Measurements from ENCODE around the gene ABCC11. TPM values are rescaled to one million over a fixed set of nuclear protein-coding genes. Genes with fewer than 3 reads are reported as not detected.

Gene ABCC11
- total and polyA plus RNA-seq, 2 experiments from 2014 or later, result 0.10 TPM; not detected in 1

DNA sequence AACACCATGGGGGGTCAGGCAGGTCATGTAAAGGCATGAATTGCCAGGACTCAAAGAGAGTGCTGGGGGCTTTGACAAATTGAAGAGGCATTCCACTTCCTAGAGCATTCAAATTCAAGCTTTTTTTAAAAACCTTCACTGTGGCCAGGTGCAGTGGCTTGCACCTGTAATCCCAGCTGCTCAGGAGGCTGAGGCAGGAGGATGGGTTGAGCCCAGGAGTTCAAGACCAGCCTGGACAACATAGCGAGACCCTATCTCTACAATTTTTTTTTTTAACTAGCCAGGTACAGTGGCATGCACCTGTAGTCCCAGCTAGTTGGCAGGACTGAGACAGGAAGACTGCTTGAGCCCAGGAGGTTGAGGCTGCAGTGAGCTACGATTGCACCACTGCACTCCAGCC is 108.8 kb downstream of the ABCC11 start (continued):
- TF ChIP-seq, protein P1, sequence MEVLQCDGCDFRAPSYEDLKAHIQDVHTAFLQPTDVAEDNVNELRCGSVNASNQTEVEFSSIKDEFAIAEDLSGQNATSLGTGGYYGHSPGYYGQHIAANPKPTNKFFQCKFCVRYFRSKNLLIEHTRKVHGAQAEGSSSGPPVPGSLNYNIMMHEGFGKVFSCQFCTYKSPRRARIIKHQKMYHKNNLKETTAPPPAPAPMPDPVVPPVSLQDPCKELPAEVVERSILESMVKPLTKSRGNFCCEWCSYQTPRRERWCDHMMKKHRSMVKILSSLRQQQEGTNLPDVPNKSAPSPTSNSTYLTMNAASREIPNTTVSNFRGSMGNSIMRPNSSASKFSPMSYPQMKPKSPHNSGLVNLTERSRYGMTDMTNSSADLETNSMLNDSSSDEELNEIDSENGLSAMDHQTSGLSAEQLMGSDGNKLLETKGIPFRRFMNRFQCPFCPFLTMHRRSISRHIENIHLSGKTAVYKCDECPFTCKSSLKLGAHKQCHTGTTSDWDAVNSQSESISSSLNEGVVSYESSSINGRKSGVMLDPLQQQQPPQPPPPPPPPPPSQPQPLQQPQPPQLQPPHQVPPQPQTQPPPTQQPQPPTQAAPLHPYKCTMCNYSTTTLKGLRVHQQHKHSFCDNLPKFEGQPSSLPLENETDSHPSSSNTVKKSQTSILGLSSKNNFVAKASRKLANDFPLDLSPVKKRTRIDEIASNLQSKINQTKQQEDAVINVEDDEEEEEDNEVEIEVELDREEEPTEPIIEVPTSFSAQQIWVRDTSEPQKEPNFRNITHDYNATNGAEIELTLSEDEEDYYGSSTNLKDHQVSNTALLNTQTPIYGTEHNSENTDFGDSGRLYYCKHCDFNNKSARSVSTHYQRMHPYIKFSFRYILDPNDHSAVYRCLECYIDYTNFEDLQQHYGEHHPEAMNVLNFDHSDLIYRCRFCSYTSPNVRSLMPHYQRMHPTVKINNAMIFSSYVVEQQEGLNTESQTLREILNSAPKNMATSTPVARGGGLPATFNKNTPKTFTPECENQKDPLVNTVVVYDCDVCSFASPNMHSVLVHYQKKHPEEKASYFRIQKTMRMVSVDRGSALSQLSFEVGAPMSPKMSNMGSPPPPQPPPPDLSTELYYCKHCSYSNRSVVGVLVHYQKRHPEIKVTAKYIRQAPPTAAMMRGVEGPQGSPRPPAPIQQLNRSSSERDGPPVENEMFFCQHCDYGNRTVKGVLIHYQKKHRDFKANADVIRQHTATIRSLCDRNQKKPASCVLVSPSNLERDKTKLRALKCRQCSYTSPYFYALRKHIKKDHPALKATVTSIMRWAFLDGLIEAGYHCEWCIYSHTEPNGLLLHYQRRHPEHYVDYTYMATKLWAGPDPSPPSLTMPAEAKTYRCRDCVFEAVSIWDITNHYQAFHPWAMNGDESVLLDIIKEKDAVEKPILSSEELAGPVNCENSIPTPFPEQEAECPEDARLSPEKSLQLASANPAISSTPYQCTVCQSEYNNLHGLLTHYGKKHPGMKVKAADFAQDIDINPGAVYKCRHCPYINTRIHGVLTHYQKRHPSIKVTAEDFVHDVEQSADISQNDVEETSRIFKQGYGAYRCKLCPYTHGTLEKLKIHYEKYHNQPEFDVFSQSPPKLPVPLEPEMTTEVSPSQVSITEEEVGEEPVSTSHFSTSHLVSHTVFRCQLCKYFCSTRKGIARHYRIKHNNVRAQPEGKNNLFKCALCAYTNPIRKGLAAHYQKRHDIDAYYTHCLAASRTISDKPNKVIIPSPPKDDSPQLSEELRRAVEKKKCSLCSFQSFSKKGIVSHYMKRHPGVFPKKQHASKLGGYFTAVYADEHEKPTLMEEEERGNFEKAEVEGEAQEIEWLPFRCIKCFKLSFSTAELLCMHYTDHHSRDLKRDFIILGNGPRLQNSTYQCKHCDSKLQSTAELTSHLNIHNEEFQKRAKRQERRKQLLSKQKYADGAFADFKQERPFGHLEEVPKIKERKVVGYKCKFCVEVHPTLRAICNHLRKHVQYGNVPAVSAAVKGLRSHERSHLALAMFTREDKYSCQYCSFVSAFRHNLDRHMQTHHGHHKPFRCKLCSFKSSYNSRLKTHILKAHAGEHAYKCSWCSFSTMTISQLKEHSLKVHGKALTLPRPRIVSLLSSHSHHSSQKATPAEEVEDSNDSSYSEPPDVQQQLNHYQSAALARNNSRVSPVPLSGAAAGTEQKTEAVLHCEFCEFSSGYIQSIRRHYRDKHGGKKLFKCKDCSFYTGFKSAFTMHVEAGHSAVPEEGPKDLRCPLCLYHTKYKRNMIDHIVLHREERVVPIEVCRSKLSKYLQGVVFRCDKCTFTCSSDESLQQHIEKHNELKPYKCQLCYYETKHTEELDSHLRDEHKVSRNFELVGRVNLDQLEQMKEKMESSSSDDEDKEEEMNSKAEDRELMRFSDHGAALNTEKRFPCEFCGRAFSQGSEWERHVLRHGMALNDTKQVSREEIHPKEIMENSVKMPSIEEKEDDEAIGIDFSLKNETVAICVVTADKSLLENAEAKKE (CRISPR knock-in tag; IDR thresholded peaks at IDR 0.05), result no peak
- TF ChIP-seq STAT1 (IDR thresholded peaks at IDR 0.05; ENCODE audit: unreplicated experiment) (no peak), CREB1 (CRISPR knock-in tag; IDR thresholded peaks at IDR 0.05; ENCODE audit: low read depth) (no peak)

DNA sequence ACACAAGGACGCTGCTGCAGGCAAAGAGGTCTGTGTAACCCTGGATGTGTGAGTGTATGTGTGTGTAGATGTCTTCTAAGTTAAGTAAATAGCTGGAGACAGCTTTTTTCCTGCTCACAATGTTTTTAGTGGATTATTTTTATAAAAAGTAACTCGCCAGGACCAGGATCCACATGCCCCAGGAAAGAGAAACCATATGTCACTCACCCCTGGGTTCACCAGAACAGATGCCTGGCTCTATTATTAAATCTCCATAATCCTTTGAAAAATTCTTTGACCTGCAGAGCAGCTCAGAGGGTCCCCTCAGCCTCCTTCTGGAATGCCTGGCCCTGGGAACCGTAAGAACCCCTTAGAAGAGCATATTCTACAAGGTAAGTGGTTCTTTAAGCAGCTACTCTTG is 109.5 kb downstream of the ABCC11 start:
- TF ChIP-seq CREB1 (CRISPR knock-in tag; IDR thresholded peaks at IDR 0.05; ENCODE audit: low read depth) (no peak), JUNB (IDR thresholded peaks at IDR 0.05; ENCODE audit: unreplicated experiment) (no peak), EZH2 (IDR thresholded peaks at IDR 0.05; ENCODE audit: low read depth, unreplicated experiment) (no peak)
- TF ChIP-seq, protein P2, sequence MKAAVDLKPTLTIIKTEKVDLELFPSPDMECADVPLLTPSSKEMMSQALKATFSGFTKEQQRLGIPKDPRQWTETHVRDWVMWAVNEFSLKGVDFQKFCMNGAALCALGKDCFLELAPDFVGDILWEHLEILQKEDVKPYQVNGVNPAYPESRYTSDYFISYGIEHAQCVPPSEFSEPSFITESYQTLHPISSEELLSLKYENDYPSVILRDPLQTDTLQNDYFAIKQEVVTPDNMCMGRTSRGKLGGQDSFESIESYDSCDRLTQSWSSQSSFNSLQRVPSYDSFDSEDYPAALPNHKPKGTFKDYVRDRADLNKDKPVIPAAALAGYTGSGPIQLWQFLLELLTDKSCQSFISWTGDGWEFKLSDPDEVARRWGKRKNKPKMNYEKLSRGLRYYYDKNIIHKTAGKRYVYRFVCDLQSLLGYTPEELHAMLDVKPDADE (IDR thresholded peaks at IDR 0.05), result no peak
- TF ChIP-seq, protein P1 (CRISPR knock-in tag; IDR thresholded peaks at IDR 0.05), result no peak
- Mint-ChIP-seq H3K4me1 (0 out of 3 replicates have a peak, but pooled peaks cover 4% of the 10 kb centered on the region), H3K36me3 (ENCODE audit: low read depth) (no peaks in the 10 kb centered on the region), H3K9me3 (no peaks in the 10 kb centered on the region), H3K27me3 (ENCODE audit: insufficient read depth, low read depth, poor library complexity) (peaks cover 10% of the 10 kb centered on the region), H3K27ac (no peak overlapping the region), H3K4me3 (no peak overlapping the region)
- Histone ChIP-seq H3K36me3 (ENCODE audit: insufficient read depth) (no peaks in the 10 kb centered on the region), H3K4me3 (no peak overlapping the region), H4K20me1 (replicated peaks; ENCODE audit: insufficient read depth) (no peaks in the 10 kb centered on the region), H2AFZ (no peak overlapping the region), H3K4me2 (no peak overlapping the region), H3K79me2 (replicated peaks; ENCODE audit: insufficient read depth) (no peaks in the 10 kb centered on the region), H3K9me2 (ENCODE audit: insufficient read depth) (peaks cover 14% of the 10 kb centered on the region; the same call in 1 of the 2 replicates), H3F3A (replicated peaks; ENCODE audit: low read depth) (no peaks in the 10 kb centered on the region), H3K27me3 (ENCODE audit: insufficient read depth) (no peaks in the 10 kb centered on the region), H3K4me1 (ENCODE audit: insufficient read depth) (no peaks in the 10 kb centered on the region), H3K27ac (ENCODE audit: low read depth) (no peak overlapping the region)
- no peak for DNase-seq (ENCODE audit: low spot score)
- no peak for ATAC-seq
